Osteocyte (in vitro differentiated cells): Measurements from ENCODE around the gene PRSS2. TPM values are rescaled to one million over a fixed set of nuclear protein-coding genes. Genes with fewer than 3 reads are reported as not detected.

ENCODE experiments used
- DNase-seq: peaks from one replicate; pipeline ENCODE4 v3.0.0; 2021; ENCODE audit warnings: mixed read lengths; ENCODE audit not compliant: unreplicated experiment; ENCODE audit errors: extremely low spot score
- H3K27ac Mint-ChIP-seq: one replicate; pipeline ENCODE4 v1.8.0; 2021; ENCODE audit warnings: mild to moderate bottlenecking, mixed read lengths; ENCODE audit not compliant: unreplicated experiment
- H3K27me3 Mint-ChIP-seq: one replicate; pipeline ENCODE4 v1.8.0; 2021; ENCODE audit warnings: mixed read lengths; ENCODE audit not compliant: unreplicated experiment
- H3K36me3 Mint-ChIP-seq: one replicate; pipeline ENCODE4 v1.8.0; 2021; ENCODE audit warnings: mixed read lengths; ENCODE audit not compliant: unreplicated experiment
- H3K4me1 Mint-ChIP-seq: one replicate; pipeline ENCODE4 v1.8.0; 2021; ENCODE audit warnings: mixed read lengths; ENCODE audit not compliant: unreplicated experiment
- H3K4me3 Mint-ChIP-seq: one replicate; pipeline ENCODE4 v1.8.0; 2021; ENCODE audit warnings: mild to moderate bottlenecking, moderate library complexity, mixed read lengths; ENCODE audit not compliant: unreplicated experiment
- H3K9me3 Mint-ChIP-seq: one replicate; pipeline ENCODE4 v1.8.0; 2021; ENCODE audit warnings: mixed read lengths; ENCODE audit not compliant: unreplicated experiment
- CTCF ChIP-seq: fragments of 200-600 bp; sonication (generic); IDR thresholded peaks from 2 replicates; pipeline ENCODE4 v1.5.0; 2021; ENCODE audit warnings: antibody characterized with exemption, mild to moderate bottlenecking, moderate library complexity
- total RNA-seq: library from RNA; stranded (reverse); gene quantifications from 2 replicates; pipeline ENCODE4 v1.2.1, GENCODE V29; 2021

Gene PRSS2
- total RNA-seq, 1 donor from 2014 or later: not detected

- no peak overlapping the region for H3K4me3 Mint-ChIP-seq
- no peak overlapping the region for H3K27ac Mint-ChIP-seq
- DNase-seq: no peak
- H3K27me3 Mint-ChIP-seq: peaks cover 59% of the 10 kb centered on the region
- H3K4me1 Mint-ChIP-seq: peaks cover 10% of the 10 kb centered on the region
- H3K9me3 Mint-ChIP-seq: no peaks in the 10 kb centered on the region
- no peaks in the 10 kb centered on the region for H3K36me3 Mint-ChIP-seq
- TF ChIP-seq CTCF: no peak
Measured at GRCh38 chr7:142793156-142793555, 22.4 kb downstream of the PRSS2 start.

GRCh38 chr7:142795339-142795863 lies 24.6 kb downstream of the PRSS2 start:
- Mint-ChIP-seq H3K4me1 (peaks cover 10% of the 10 kb centered on the region), H3K36me3 (no peaks in the 10 kb centered on the region), H3K9me3 (no peaks in the 10 kb centered on the region), H3K27me3 (peaks cover 75% of the 10 kb centered on the region), H3K4me3 (no peak overlapping the region), H3K27ac (no peak overlapping the region)
- no peak for DNase-seq
- TF ChIP-seq CTCF: no peak

GRCh38 chr7:142796001-142796500 lies 25.3 kb downstream of the PRSS2 start:
- DNase-seq: no peak
- peak overlapping the region; percentile 12 for H3K4me3 Mint-ChIP-seq
- no peaks in the 10 kb centered on the region for H3K36me3 Mint-ChIP-seq
- no peak for TF ChIP-seq CTCF
- no peak overlapping the region for H3K27ac Mint-ChIP-seq
- peaks cover 10% of the 10 kb centered on the region for H3K4me1 Mint-ChIP-seq
- no peaks in the 10 kb centered on the region for H3K9me3 Mint-ChIP-seq
- peaks cover 72% of the 10 kb centered on the region for H3K27me3 Mint-ChIP-seq

GRCh38 chr7:142796501-142797390 lies 26.0 kb downstream of the PRSS2 start:
- Mint-ChIP-seq H3K9me3 (no peaks in the 10 kb centered on the region), H3K27ac (no peak overlapping the region), H3K27me3 (peaks cover 73% of the 10 kb centered on the region), H3K36me3 (no peaks in the 10 kb centered on the region), H3K4me1 (peaks cover 10% of the 10 kb centered on the region), H3K4me3 (peak overlapping the region; percentile 12)
- DNase-seq: no peak
- no peak for TF ChIP-seq CTCF
